HG03196 (cell line): ENCODE measurements around the gene F10.
"Not testable (repeated sequence)": the region's sequence is repeated elsewhere in the genome, so short reads cannot be mapped to it uniquely, and the experiment has no call there.

ENCODE experiments used
- ATAC-seq: cut with Tn5 transposase; IDR thresholded peaks from one replicate; pipeline ENCODE4 v1.9.1; 2021; ENCODE audit not compliant: unreplicated experiment

Gene F10

DNA sequence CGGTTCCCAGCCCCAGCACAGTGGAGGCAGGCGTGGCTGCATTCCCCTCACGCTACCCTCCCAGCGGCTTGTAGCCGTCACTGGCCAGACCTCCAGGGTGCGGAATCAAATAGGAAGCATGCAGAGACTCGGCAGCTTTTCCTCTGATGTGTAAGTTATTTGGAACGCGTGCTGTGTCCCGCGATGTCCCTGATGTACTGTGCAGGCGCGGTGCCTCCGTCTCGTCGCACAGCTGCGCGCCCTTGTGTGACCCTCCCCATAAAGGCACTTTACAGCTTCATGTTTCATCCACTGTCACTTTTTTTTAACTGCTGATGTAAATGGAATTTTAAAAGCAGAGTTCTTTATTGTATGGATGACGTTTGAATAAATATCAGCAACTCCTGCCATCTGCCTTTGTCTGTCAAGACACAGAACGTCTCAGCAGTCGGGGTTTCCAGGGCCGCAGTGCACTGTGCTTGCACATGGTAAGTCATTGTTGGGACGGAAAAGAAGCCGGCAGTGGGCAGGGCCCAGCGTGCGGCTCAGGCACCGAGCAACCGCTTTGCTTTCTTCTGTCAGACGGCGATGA is 24.4 kb upstream of the F10 start:
- no peak for ATAC-seq

DNA sequence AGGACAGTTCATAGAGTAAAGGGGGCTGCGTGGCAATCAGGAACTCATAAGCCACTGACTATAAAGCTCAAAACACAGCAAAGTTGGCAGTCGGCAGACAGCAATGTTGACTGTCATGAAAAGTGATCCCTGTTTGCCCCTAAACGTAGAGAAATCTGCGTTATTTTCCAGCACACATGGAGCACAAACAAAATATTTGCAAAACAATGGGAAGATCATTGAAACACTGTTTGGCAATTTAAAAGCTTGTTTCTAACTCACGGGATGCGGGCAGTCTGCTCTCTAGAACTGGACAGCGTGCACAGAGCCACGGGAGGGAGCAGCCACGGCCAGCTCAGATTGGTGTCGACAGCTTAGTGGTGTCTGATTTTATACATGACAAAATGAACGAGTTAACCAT is 23.5 kb upstream of the F10 start:
- ATAC-seq = no peak

DNA sequence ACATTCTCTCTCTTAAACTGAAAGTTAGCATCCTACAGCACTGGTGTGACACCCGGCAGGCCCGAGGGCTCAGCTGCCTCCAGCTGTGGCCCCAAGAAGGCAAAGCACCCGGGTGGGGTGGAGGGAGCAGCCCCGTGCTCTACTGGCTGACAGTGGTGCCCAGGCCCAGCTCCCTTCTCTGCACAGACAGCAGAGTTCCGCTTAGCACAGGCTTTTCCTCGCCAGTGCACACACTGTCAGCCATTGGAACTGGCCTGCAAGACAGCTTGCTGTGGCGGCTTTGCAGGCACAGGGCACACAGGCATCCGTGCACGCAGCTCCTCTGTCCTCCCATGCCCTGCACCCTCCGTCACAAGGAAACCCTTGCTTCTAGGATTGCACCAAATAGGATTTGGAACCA is 20.3 kb upstream of the F10 start:
- not testable (repeated sequence) for ATAC-seq

DNA sequence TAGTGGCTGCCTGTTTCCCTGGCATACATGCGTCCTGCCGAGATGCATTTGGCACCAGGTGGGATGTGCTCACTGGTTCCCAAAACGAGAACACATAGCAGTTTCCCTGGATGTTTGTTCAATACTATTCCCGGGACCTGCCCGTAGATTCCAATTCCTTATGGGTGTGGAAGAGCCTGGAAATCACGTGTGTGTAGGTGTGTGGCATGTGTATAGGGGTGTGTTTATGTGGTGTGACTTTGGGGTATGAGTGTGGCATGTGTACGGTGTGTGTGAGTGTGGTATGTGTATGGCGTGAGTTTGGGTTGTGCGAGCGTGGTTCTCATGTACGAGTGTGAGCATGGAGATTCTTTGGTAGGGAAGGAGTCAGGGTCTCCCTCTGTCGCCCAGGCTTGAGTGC is 19.9 kb upstream of the F10 start:
- ATAC-seq = no peak

DNA sequence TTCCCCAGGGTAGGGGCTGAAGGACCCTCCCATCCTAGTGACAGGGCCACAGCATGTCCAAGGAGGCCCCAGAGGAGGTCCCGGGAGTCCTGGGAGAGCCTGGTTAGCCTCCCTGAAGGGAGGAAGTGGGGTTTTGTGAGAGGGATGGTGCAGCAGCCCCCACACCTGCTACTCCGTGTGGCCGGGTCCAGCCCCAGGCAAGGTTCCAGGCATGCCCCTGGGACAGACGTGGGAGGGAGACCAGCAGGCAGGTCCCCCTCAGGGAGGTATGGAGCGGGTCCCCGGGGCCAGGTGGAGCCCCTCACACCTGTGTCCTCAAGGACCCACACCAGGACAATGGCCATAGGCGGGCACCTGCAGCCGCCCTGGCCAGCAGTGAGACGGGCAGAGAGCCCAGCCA is 19.0 kb upstream of the F10 start:
- no peak for ATAC-seq

DNA sequence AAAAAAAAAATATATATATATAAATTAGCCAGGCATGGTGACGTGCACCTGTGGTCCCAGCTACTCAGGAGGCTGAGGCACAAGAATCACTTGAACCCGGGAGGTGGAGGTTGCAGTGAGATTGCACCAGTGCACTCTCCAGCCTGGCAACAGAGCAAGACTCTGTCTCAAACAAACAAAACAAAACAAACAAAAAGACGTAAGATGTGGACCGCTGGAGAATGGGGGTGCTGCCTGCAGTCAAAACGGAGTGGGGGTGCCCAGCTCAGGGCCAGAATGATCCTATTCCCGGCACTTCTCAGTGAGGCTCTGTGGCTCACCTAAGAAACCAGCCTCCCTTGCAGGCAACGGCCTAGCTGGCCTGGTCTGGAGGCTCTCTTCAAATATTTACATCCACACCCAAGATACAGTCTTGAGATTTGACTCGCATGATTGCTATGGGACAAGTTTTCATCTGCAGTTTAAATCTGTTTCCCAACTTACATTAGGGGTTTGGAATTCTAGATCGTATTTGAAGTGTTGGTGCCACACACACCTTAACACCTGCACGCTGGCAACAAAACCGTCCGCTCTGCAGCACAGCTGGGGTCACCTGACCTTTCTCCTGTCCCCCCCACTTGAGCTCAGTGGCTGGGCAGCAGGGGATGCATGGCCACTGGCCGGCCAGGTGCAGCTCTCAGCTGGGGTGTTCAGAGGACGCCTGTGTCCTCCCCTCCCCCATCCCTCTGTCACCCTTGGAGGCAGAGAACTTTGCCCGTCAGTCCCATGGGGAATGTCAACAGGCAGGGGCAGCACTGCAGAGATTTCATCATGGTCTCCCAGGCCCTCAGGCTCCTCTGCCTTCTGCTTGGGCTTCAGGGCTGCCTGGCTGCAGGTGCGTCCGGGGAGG is 17.3 kb upstream of the F10 start, which contains the start of gene F7:
Gene F7, plus strand, starts transcription at position 760 of the 889 bp plus-strand sequence. Its CDS starts 51 bp downstream, at position 811.
- no peak for ATAC-seq

DNA sequence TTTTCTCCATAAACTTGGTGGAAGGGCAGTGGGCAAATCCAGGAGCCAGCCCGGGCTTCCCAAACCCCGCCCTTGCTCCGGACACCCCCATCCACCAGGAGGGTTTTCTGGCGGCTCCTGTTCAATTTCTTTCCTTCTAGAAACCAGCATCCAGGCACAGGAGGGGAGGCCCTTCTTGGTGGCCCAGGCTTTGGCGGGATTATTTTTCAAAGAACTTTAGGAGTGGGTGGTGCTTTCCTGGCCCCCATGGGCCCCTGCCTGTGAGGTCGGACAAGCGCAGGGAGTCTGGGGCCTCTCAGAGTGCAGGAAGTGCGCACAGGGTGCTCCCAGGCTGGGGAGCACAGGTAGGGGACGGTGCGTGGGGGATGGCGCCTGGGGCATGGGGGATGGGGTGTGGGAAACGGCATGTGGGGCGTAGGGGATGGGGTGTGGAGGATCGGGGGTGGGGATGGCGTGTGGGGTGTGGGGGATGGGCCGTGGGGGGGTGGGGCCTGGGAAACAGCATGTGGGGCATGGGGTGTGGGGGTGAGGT is 16.6 kb upstream of the F10 start:
- no peak for ATAC-seq

DNA sequence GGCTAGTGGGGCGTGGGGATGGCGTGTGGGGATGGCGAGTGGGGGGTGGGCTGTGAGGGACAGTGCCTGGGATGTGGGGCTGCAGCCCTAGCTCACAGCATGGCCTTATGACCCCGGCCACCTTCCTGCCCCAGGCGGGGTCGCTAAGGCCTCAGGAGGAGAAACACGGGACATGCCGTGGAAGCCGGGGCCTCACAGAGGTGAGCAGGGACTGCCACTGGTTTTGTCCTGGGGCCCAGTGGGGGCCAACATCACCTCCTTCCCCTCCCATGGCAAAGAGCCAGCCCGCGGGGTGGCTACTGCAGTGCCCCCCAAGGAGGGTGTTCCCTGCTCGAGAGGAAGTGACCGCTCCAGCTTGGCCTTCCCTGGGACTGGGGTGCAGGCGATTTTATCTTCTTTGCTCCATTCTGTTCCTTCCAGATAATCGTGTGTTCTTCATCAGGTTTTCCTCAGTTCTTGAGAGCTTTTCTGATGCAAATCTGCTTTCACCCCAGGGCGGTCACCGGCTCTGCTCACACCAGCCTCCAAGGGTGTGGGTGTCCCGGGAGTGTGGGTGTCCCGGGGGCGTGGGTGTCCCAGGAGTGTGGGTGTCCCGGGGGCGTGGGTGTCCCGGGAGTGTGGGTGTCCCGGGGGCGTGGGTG is 15.8 kb upstream of the F10 start:
- no peak for ATAC-seq

DNA sequence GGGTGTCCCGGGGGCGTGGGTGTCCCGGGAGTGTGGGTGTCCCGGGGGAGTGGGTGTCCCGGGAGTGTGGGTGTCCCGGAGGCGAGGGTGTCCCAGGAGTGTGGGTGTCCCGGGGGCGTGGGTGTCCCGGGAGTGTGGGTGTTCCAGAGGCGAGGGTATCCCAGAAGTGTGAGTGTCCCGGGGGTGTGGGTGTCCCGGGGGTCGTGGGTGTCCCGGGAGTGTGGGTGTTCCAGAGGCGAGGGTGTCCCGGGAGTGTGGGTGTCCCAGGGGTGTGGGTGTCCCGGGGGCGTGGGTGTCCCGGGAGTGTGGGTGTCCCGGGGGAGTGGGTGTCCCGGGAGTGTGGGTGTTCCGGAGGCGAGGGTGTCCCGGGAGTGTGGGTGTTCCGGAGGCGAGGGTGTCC is 14.1 kb upstream of the F10 start:
- not testable (repeated sequence) for ATAC-seq

DNA sequence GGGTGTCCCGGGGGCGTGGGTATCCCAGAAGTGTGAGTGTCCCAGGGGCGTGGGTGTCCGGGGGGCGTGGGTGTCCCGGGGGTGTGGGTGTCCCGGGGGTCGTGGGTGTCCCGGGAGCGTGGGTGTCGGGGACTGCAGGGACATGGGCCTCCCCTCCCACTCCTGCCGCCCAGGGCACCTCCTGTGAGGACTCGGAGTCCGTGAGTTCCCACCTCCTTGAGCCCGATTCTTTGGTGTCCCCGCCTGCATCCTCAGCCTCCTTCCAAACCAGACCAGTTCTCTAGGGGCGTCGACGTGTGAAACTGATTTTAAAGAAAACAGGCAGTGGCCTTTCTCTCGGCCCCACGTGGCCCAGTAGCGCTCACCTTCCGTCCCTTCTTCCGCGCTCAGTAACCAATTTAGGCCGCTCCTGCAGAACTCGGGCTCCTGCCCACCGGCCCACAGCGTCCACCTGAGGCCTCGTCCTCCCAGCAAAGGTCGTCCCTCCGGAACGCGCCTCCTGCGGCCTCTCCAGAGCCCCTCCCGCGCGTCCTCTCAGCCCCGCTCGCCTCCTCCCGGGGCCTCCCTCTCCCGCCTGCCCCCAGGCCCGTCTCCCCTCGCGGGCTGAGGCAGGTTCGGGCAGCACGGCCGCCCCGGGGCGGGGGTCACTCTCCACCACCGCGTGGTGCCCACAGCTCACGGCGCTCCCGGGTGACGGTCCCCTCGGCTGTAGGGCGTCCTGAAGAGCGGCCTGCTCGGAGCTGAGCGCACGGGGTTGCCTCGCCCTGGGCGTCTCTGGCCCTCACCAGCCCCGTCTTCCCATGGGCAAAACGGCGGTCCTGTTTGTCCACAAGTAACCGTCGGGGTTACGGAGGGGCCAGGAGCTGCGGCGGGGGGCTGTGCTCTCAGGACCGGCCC is 13.2 kb upstream of the F10 start:
- no peak for ATAC-seq

DNA sequence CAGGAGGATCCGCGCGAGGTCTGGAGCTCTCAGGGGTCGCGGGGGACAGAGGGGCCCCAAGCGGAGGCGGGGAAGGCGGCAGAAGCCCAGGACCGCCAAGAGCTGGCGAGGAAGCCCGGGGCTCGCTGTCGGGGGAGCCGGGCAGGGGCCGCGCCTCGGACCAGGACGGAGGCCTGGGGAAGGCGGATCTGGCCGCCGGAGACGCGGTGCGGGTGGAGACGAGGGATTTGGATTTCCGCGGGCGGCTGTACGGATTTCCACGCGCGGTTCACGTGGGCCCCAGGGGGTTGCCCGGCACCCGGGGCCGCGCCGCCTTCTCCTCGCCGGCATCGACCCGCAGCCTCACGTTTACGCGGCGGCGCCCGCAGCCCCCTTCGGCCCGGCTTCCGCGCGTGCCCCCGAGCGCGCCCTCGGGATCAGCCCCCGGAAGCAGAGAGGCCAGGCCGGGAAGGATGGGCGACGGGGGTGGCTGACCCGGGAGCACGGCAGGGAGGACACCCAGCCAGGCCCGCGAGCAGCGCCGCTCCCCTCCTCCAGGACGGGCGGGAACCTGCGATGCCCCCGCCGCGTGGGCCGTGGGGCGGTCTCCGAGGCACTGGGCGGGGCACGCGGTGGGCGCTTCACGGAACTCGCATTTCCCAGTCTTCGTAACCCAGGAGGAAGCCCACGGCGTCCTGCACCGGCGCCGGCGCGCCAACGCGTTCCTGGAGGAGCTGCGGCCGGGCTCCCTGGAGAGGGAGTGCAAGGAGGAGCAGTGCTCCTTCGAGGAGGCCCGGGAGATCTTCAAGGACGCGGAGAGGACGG is 12.3 kb upstream of the F10 start:
- ATAC-seq = no peak

DNA sequence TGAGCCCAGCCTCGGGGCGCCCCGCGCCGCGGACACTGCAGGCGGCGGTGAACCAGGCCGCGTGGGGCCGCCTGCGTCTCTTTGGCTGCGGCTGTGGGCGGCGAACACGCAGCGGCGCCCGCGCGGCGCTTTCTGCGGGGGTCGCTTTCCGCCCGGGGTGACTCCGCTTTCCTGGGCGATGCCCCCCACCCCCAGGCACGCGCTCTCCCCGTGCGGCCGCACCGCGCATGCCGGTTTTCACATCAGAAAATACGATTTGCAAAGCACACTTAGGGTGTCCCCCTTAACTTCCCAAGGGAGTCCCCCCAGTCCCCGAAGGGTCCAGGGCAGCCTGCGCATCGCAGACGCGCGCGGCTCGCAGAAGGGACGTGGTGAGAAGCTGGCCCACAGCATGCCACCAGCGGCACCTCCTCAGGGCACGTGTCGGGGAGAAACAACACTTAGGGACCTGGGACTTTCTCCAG is 11.7 kb upstream of the F10 start:
- no peak for ATAC-seq

DNA sequence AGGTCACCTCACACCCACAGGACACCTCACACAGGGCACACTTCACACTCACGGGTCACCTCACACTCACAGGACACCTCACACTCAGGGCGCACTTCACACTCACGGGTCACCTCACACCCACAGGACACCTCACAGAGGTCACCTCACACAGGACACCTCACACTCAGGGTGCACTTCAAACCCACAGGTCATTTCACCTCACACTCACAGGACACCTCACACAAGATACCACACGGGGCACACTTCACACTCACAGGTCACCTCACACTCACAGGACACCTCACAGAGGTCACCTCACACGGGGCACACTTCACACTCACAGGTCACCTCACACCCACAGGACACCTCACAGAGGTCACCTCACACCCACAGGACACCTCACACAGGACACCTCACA is 10.8 kb upstream of the F10 start:
- ATAC-seq = not testable (repeated sequence)

DNA sequence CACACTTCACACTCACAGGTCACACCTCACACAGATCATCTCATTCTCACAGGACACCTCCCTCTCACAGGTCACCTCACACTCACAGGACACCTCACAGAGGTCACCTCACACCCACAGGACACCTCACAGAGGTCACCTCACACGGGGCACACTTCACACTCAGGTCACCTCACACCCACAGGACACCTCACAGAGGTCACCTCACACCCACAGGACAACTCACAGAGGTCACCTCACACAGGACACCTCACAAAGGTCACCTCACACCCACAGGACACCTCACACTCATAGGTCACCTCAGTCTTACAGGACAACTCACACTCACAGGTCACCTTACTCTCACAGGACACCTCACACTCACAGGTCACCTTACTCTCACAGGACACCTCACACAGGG is 10.1 kb upstream of the F10 start:
- not testable (repeated sequence) for ATAC-seq

DNA sequence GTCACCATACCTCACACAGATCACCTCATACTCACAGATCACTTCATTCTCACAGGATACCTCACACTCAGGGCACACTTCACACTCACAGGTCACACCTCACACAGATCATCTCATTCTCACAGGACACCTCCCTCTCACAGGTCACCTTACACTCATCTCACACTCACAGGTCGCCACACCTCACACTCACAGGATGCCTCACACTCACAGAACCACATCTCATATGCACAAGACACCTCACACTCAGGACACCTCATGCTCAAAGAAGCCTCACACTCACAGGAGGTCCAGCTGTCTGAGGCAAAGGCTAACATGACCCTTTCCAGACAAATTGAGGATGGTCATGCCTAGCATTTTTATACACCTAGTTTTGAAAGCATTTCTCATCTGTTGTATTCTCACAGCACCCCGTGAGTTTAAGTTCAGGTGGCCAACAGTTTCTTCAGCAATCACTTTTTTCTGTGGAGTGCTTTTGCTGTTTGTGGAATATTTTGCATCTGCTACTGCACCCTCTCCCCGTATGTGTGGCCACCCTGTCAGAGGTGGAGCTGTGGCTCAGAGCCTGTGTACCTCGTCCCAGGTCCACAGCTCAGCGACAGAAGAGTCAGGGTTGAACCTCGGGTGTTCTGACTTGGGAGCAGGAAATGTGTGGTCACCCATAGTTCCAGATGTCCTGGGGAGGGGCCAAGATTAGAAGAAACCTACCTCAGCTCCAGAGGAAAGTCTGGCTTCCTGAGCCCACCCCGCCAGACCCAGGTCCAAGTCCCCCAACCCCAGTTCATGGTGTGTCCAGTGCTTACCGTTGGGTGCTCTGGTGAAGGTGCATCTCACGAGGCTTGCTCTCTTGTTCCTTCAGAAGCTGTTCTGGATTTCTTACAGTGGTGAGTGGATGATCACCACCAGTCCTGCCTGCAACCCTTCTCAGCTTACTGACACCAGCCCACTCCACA is 9.4 kb upstream of the F10 start:
- ATAC-seq = no peak

DNA sequence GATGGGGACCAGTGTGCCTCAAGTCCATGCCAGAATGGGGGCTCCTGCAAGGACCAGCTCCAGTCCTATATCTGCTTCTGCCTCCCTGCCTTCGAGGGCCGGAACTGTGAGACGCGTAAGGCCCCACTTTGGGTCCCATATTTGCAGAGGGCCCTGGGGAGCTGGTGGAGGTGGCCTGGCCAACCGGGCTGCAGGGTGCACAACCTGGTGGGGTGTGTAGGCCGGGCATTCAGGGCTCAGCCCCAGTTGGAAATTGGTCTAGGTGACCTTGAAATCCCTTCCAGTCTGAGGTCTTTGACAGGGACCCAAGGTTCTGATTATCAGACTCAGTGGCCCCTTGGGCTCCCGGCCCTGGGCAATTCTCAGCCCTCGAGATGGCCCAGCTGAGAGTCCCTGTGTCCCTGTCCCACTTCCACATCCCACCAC is 8.7 kb upstream of the F10 start:
- no peak for ATAC-seq

DNA sequence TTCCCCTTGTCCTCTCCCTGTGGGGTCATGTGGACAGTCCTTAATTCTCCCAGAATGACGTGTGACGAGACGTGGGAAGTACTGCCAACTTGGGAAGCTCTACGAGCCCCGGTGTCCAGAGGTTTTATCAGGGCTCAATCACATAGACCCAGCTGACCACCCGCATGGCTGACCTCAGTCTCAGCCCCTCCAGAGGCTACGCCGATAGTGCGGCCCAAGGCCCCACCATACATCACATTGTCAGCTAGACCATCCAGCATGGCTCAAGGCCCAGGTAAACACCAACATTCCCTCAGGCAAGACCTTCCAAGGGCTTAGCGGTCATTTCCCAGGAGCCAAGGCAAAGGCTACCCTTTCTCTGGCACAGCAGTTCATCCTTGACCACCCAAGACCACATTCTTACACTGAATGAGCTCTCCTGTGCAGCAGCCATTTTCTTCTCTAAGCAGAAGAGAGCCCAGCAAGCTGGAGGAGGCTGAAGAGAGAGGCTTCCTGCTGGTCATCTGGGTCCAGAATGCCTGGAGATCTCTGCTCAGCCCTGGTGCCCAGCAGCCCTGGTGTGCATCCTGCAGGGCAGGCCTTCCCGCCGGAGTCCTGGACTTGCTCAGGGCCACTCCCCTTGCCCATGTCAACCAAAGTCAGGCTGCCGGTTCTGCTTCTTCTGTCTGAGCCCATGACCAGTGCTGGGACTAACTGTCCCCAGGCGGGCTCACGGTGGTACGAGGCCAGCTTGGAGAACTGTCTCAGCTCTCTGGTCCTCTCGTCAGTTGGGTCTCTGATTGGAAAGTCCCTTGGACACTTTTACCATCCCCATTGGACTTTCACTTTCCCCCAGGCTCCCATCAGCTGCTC is 7.9 kb upstream of the F10 start:
- no peak for ATAC-seq
